ENCODE results near the gene MLX. TPM values are rescaled to one million over a fixed set of nuclear protein-coding genes. Genes with fewer than 3 reads are reported as not detected.

MLX gene
- total and polyA plus RNA-seq, 2 of the 8 experiments (the other 6 are each of a cell fraction or from before 2014, with no cell fraction given): 27.0 to 27.5 TPM

- H4K91ac ChIP-seq (replicated peaks; ENCODE audit: insufficient read length, low read length): no peak overlapping the region
- no peak overlapping the region for H3K18ac ChIP-seq (ENCODE audit: extremely low read depth, low read length)
- no peak overlapping the region for H3K9ac ChIP-seq (replicated peaks in 1 of 4; ENCODE audit: extremely low read depth in 1 of 4, low read depth in 3 of 4, low read length in 3 of 4)
- H3K23me2 ChIP-seq (ENCODE audit: low read depth, low read length): peaks cover 3% of the 10 kb centered on the region
- H3K4me3 ChIP-seq (ENCODE audit: extremely low read depth in 1 of 4, insufficient read depth in 2 of 4, low read depth in 3 of 4, low read length in 4 of 4): no peak overlapping the region
- H4K20me1 ChIP-seq (replicated peaks in 1 of 2; ENCODE audit: control insufficient read depth in 1 of 2, insufficient read depth in 2 of 2, low read length in 2 of 2): peaks cover 0 to 3% of the 10 kb centered on the region in 2 experiments
- H4K8ac ChIP-seq (ENCODE audit: extremely low read depth, insufficient read depth, low read length): no peak overlapping the region
- peaks cover 0 to 4% (median 2%) of the 10 kb centered on the region in 4 experiments; a peak in 6 of 7 replicates for H3K4me1 ChIP-seq (replicated peaks in 1 of 4; ENCODE audit: control insufficient read depth in 3 of 4, insufficient read depth in 4 of 4, low read length in 3 of 4)
- POLR2A ChIA-PET (ENCODE audit: partially characterized antibody): interaction anchor here (1.2 kb wide), 1 partner anchor 16 kb away, joined by 3 read pairs; no protein-coding TSS in a partner anchor
- H3K4me2 ChIP-seq (ENCODE audit: insufficient read depth in 1 of 2, low read depth in 2 of 2, low read length in 2 of 2): no peak overlapping the region
- H2BK15ac ChIP-seq (ENCODE audit: low read length): no peak overlapping the region
- peaks cover 29 to 44% (median 40%) of the 10 kb centered on the region in 4 experiments; a peak in 7 of 8 replicates for H3K36me3 ChIP-seq (ENCODE audit: control insufficient read depth in 2 of 4, insufficient read depth in 4 of 4, low read length in 3 of 4)
- H3K79me2 ChIP-seq (ENCODE audit: control insufficient read depth in 1 of 2, insufficient read depth in 2 of 2, low read length in 2 of 2): peaks cover 3 to 22% of the 10 kb centered on the region in 2 experiments; a peak in 3 of 4 replicates
- DNase-seq (ENCODE audit: low read depth in 1 of 2, low spot score in 2 of 2) (no peak), FAIRE-seq (no peak)
- no peak overlapping the region for H2BK12ac ChIP-seq (ENCODE audit: low read depth, low read length)
- H3K79me1 ChIP-seq (ENCODE audit: low read depth, low read length): peaks cover 6% of the 10 kb centered on the region
- H3K9me3 ChIP-seq (ENCODE audit: insufficient read depth in 2 of 2, low read depth in 1 of 2, low read length in 1 of 2): no peaks in the 10 kb centered on the region
- H2BK20ac ChIP-seq (ENCODE audit: low read length): no peak overlapping the region
- H3K14ac ChIP-seq (ENCODE audit: insufficient read length): no peak overlapping the region
- H3K4ac ChIP-seq (replicated peaks; ENCODE audit: insufficient read length, low read depth, low read length): no peak overlapping the region
- H3K27ac ChIP-seq (ENCODE audit: low read depth, low read length): no peak overlapping the region
- CTCF ChIA-PET (ENCODE audit: partially characterized antibody): interaction anchor here (1.3 to 1.6 kb wide), 3 partner anchors 12 to 69 kb away, joined by 3 to 5 read pairs (median 4); partner anchors contain the start of gene PSMC3IP
- no peak overlapping the region for H2AK5ac ChIP-seq (ENCODE audit: low read depth, low read length)
- H3K27me3 ChIP-seq (replicated peaks in 1 of 4; ENCODE audit: control insufficient read depth in 3 of 4, extremely low read depth in 1 of 4, insufficient read depth in 3 of 4, low read length in 3 of 4): no peaks in the 10 kb centered on the region
- H4K5ac ChIP-seq (ENCODE audit: insufficient read length, low read depth, low read length): no peak overlapping the region
- no peak overlapping the region for H2BK5ac ChIP-seq (ENCODE audit: low read depth, low read length)
- no peak overlapping the region for H2BK120ac ChIP-seq (replicated peaks; ENCODE audit: low read depth, low read length)
- no peak overlapping the region for H3K56ac ChIP-seq (replicated peaks; ENCODE audit: insufficient read length, low read depth, low read length)
- H3K23ac ChIP-seq (ENCODE audit: insufficient read length): no peak overlapping the region
- 93% methylated on average over 4 of the region's 4 CpGs; no CpG with 5 or more reads in 1 of the 2 experiments for WGBS, 2 experiments (ENCODE audit: extremely low coverage in 1 of 2, insufficient coverage in 1 of 2, insufficient read length in 1 of 2, insufficient replicate concordance in 2 of 2, low coverage in 1 of 2, low lambda C conversion rate in 2 of 2, missing lambda C conversion rate in 1 of 2)
- H2AFZ ChIP-seq (ENCODE audit: low read length): no peak overlapping the region
- no peak for TF ChIP-seq KDM4A (IDR thresholded peaks at IDR 0.05; ENCODE audit: low read depth, low read length, severe bottlenecking)
- no peak for TF ChIP-seq SRF (IDR thresholded peaks at IDR 0.05; ENCODE audit: low read depth, low read length)
- no peak for TF ChIP-seq PHF8 (conservative IDR thresholded peaks at IDR 0.05; ENCODE audit: low read depth, low read length)
- TF ChIP-seq BACH1 (IDR thresholded peaks at IDR 0.05; ENCODE audit: low read length): no peak
- no peak for TF ChIP-seq GTF2F1 (IDR thresholded peaks at IDR 0.05; ENCODE audit: borderline replicate concordance, low read depth, low read length)
- no peak for TF ChIP-seq RBBP5 (IDR thresholded peaks at IDR 0.05; ENCODE audit: borderline replicate concordance, low read depth, low read length)
- TF ChIP-seq TAF7 (optimal IDR thresholded peaks at IDR 0.05; ENCODE audit: borderline replicate concordance, low read depth, low read length): no peak
- TF ChIP-seq GABPA (IDR thresholded peaks at IDR 0.05; ENCODE audit: borderline replicate concordance, insufficient read depth, low read length): no peak
- no peak for TF ChIP-seq FOSL1 (IDR thresholded peaks at IDR 0.05; ENCODE audit: insufficient read depth, low read depth, low read length)
- TF ChIP-seq, protein P1, sequence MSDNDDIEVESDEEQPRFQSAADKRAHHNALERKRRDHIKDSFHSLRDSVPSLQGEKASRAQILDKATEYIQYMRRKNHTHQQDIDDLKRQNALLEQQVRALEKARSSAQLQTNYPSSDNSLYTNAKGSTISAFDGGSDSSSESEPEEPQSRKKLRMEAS (IDR thresholded peaks at IDR 0.05): no peak
- TF ChIP-seq ASH2L (IDR thresholded peaks at IDR 0.05; ENCODE audit: low read length): no peak
- no peak for TF ChIP-seq POLR2A (IDR thresholded peaks at IDR 0.05; ENCODE audit: control extremely low read depth in 1 of 2, low read depth in 2 of 2, low read length in 2 of 2)
- no peak for TF ChIP-seq KDM1A (IDR thresholded peaks at IDR 0.05; ENCODE audit: borderline replicate concordance, low read length)
- no peak for TF ChIP-seq TCF12 (IDR thresholded peaks at IDR 0.05; ENCODE audit: low read depth, low read length)
- no peak for TF ChIP-seq RXRA (IDR thresholded peaks at IDR 0.05; ENCODE audit: insufficient read depth, low read depth, low read length)
Measured at GRCh38 chr17:42612013-42612412, 45.1 kb downstream of the MLX start.
